COLO668 (cell line): ENCODE measurements around the gene ALKBH1.

Experiments used
- DNase-seq: peaks from one replicate; lab custom pipeline; 2025; ENCODE audit not compliant: unreplicated experiment; lab: John Stamatoyannopoulos, UW

The ALKBH1 gene

GRCh38 chr14:77625360-77625759 lies 82.5 kb downstream of the ALKBH1 start:
- DNase-seq, result no peak

GRCh38 chr14:77623201-77623600 lies 84.6 kb downstream of the ALKBH1 start:
- no peak for DNase-seq
